ENCODE results near the gene PLEKHO2.
"Not testable (repeated sequence)": the region's sequence is repeated elsewhere in the genome, so short reads cannot be mapped to it uniquely, and the experiment has no call there.

The PLEKHO2 gene, protein sequence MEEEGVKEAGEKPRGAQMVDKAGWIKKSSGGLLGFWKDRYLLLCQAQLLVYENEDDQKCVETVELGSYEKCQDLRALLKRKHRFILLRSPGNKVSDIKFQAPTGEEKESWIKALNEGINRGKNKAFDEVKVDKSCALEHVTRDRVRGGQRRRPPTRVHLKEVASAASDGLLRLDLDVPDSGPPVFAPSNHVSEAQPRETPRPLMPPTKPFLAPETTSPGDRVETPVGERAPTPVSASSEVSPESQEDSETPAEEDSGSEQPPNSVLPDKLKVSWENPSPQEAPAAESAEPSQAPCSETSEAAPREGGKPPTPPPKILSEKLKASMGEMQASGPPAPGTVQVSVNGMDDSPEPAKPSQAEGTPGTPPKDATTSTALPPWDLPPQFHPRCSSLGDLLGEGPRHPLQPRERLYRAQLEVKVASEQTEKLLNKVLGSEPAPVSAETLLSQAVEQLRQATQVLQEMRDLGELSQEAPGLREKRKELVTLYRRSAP

DNA sequence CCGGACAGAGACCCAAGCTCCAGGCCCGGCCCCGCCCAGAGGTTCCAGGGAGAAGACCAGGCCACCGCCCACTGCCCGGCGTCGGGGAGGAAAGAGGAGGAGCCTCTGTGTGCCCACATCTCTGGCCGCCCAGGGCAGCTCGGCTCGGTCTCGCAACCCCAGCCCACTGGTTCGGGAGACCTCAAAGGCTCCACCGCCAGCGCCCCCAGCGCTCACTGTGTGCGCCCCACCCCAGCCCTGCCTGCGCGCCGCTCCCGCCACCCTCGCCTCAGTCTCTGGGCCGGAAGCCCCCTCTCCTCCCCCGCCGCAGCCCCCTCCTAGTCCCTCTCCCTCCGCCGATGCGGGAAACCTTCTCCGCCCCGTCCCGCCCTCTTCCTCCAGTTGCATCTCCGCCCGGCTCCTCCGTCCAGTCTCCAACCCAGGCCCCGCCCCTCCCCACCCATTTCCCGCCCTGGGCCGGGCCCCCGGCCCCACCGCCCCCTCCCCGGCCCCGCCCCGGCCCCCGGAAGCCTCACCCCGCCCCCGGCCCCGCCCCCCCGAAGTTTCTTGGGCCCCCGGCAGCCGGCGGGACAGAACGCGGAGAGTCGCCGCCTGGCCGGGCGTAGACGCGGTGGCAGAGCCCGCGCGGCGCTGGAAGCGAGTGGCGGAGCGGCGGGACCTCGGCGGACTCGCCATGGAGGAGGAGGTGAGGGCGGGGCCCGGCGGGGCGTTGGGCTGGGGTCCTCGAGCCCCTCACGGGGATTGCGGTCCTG is at the start of gene PLEKHO2:
PLEKHO2 (plus strand) TSS at position 572 of the 752 bp plus-strand sequence; CDS start at position 674, 102 bp downstream.
- peak; percentile 98 for DNase-seq

DNA sequence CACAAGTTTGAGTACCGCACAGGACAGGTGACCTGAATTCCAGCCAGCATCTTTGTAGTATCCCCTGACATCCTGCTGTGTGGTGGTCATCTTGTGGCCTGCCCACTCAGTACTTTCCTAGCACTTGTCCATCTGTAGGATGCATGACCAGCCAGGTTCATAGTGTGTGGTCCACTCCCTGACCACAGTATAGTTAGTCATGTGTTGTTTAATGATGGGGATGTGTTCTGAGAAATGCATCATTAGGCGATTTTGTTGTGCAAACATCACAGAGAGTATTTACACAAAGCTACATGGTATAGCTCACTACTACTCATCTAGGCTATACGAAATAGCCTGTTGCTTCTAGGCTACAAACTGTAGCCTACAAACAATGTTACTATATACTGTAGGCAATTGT is 49.4 kb upstream of the PLEKHO2 start:
- DNase-seq: no peak

DNA sequence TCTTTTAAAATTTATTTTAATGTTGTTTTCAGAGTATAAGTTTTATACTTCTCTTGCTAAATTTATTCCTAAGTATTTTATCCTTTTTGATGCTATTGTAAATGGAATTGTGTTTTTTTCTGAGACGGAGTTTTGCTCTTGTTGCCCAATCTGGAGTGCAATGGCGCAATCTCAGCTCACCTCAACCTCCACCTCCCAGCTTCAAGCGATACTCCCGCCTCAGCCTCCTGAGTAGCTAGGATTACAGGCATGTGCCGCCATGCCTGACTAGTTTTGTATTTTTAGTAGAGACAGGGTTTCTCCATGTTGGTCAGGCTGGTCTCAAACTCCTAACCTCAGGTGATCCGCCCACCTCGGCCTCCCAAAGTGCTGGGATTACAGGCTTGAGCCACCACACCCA is 46.4 kb upstream of the PLEKHO2 start:
- not testable (repeated sequence) for DNase-seq

DNA sequence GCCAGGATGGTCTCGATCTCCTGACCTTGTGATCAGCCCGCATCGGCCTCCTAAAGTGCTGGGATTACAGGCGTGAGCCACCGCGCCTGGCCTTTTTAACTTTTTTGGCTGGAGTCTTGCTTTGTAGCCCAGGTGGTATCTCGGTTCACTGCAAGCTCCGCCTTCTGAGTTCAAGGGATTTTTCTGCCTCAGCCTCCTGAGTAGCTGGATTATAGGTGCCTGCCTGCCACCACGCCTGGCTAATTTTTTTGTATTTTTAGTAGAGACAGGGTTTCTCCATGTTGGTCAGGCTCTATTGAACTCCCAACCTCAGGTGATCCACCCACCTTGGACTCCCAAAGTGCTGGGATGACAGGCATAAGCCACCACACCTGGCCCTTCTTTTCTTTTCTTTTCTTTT is 45.8 kb upstream of the PLEKHO2 start:
- not testable (repeated sequence) for DNase-seq

DNA sequence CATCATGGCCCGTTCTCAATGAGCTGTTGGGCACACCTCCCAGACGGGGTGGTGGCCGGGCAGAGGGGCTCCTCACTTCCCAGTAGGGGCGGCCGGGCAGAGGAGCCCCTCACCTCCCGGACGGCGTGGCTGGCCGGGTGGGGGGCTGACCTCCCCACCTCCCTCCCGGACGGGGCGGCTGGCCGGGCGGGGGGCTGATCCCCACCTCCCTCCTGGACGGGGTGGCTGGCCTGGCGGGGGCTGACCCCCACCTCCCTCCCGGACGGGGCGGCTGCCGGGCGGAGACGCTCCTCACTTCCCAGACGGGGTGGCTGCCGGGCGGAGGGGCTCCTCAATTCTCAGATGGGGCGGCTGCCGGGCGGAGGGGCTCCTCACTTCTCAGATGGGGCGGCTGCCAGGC is 42.8 kb upstream of the PLEKHO2 start:
- not testable (repeated sequence) for DNase-seq

DNA sequence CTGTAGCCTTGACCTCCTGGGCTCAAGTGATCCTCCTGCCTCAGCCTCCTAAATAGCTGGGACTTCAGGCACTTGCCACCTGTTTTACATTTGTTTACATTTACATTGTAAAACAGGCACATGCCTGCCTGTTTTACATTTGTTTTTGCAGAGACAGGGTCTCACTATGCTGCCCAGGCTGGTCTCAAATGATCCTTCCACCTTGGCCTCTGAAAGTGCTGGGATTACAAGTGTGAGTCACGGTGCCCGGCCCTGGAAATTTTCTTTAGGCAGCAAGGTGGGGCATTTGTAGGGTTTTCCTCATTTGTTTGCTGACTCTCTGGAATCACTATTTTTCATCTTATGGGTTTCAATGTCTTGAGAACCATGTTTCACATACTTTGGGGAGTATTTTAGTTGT is 41.2 kb upstream of the PLEKHO2 start:
- DNase-seq: no peak

DNA sequence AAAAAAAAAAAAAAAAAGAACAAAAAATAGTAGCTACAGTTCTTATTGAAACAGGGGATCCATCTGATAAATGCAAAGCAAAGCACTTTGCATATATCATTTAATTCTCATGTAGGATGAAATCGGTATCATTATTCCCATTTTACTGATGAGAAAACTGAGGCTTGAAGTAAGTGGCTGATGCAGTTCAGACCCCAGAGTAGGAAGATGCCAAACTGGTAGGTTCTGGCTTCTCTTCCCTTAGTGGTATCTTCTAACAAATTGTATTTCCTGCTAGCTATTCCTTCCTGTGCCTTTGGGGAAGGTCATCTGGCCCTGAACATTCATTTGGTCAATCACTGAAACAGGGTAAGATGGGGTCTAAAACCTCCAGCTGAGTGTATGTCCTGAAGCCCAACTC is 38.2 kb upstream of the PLEKHO2 start:
- no peak for DNase-seq

DNA sequence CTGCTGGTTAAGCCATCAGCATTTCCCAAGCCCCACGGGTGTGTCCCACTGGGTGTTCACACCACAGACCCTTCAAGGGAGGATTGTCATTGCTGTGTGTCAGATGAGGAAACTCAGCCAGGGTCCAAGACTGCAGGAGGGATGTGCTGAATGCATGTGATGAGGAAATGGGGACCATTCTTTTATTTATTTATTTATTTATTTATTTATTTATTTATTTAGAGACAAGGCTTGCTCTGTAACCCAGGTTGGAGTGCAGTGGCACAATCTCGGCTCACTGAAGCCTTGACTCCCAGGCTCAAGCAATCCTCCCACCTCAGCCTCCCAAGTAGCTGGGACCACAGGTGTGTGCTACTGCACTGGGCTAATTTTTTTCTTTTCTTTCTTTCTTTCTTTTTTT is 37.1 kb upstream of the PLEKHO2 start:
- DNase-seq: no peak

DNA sequence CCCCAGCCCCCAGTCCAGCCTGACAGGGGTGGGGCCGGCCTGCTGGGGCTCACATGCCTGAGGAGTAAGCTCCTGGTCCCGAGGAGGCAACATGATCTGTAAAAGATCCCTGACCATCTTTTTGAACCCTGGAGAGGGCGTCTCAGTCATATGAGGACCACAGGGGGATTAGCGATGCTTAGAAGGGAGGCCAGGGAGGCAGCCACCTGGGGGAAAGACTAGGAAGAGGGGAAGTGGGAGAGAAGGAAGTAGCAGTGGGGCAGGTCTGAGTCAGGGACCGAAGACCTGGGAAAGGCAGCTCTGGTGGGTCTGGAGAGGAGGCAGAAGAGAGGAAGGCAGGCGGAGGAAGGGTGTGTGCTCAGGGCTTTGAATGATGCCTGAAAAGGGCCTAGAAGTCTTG is 35.2 kb upstream of the PLEKHO2 start:
- DNase-seq: no peak

DNA sequence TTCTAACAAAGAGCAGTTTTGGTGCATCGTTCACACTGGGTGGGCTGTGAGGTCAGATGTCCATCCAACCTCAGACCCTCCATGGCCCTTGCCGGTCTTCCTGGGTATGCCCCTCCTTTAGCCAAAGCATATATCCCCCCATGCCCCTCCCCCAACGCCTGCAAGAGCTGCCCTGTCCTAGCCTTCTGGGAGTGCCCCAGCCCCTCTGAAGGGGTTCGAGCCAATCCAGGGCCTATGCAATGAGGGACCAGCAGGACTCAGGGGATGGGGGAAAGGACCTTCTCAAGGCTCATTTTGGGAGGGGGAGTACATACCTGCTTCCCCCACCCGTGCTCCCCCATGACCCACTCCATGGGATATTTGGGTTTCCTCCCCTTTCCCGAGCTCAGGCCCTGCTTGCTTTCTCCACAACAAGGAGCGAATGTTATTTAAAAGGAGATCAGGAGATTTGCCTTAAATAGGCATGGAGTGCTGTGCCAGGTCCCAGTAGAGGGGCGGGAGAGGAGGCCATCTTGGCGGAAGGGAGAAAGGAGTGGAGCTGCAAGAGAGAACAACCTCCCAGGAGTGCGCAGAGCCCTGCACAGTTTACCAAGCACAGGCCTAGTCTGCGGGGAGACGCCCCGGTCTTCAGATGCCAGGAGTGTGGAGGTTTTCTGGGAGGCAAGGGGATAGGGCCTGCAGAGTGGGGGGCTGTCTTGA is 34.5 kb upstream of the PLEKHO2 start:
- no peak for DNase-seq

DNA sequence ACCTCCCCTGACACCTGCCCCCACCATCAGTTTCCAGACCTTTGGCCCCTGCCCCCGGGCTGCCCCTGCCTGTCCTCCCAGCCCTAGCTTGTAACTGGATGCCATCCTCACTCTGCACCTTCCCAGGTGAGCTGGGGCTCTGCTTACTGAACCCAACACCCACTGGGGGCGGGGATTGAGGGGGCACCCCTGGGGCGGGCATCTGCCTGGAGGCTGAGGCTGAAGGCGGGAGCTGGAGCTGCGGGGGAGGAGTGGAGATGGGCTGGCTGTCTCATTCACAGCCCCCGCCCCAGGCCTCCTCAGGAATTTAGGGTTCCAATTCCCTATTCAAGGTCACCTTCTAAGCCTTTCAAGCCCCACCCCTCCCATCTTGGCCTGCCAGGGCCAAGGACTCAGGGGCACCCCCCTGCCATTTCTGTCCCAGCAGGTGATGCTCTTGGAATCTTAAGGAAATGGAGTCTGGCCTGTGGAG is 33.9 kb upstream of the PLEKHO2 start:
- DNase-seq: no peak

DNA sequence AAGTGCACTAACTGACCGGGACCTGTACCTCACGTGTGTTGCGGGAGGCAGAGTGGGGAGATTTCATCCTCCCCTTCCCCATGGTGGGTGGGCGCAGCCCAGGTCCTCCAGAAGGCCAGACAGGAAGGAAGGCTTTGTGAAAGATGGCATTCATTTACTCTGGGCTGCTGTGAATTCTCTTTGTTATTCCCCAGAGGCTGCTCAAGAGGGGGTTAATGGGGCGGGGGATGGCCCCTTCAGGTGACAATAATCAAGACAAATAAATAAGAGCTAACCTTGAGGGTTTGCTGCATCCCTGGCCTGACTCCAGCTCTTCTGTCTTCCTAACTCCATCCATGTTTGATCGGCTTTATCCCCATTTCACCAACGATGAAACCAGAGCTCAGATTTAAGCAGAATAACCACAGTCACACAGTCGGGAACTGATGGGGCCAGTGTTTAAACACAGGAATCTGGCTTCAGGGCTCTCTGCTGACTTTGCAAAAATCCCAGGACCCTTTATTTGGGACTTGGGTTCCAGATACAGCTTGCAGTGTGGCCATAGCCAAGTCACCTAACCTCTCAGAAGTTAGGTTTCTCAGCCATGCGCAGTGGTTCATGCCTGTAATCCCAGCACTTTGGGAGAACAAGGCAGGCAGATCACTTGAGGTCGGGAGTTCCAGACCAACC is 32.8 kb upstream of the PLEKHO2 start:
- DNase-seq: no peak

DNA sequence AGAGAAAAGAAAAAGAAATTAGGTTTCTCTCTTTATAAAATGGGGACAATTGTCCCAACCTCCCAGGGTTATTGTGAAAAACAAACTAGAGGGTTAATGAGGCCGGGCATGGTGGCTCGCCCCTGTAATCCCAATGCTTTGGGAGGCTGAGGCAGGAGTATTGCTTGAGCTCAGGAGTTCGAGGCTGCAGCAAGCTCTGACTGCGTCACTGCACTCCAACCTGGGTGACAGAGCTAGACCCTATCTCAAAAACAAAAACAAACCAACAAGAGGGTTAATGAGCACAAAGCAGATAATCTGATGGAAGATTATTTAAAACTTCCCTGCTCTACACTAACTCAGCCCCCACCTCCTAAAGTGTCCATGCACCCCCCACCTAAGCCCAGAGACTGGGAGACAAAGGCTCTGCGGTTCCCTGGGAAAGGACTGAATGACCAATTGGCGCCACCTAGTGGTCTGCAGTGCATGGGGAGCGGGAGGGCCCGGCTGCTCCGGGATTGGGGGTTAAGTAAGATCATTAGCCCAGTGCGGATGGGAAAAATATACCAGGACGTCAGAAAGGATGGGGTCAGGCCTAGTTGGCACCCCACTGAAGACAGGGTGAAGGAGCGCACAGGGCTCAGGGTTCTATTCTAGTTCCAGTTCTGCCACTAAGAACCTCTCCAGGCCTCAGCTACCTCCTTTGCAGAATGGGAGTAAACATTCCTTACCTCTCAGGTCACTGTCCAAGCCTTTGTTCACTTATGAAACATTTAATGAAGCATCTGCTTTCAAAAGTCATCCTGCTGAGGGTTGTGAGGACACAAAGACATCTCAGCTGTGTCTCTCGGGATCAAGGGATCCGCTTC is 31.8 kb upstream of the PLEKHO2 start:
- peak; percentile 95 for DNase-seq

DNA sequence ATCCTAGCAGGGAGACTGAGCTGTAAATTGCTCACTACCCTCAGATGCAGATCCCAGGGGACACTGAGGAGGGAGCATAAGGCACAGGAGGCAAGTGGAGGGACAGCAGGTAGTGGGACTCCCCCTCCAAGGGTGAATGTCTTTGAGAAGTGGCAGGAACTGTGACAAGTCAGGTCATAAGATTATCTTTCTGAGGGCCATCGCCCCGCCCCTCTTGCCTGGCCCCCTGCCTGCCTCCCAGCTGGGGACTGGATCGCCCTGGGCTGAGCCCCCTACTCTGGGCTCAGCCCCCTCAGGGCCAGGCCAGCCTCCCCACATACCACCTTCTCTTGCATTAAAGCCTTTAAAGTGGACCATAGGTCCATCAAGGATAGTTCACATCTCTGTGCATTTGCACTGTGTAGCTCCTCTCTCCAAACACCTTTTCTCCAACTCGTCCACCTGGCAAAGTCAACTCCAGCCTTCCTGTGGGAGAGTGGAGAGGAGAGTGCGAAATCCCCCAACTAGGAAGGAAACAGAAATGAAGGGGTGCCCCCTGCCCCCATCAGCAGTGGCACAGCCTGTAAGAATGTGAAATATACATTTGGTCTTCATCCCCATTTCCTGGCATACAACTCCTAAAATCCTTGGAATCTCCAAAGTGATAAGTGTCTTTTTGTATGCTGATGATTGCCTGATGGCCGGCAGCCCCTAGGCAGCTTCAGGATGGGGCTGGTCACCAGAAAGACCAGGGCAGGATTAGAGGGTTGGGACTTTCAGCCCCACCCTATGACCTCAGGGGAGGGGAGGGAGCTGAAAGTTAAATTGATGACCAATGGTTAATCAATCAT is 31.0 kb upstream of the PLEKHO2 start:
- peak; percentile 66 for DNase-seq

DNA sequence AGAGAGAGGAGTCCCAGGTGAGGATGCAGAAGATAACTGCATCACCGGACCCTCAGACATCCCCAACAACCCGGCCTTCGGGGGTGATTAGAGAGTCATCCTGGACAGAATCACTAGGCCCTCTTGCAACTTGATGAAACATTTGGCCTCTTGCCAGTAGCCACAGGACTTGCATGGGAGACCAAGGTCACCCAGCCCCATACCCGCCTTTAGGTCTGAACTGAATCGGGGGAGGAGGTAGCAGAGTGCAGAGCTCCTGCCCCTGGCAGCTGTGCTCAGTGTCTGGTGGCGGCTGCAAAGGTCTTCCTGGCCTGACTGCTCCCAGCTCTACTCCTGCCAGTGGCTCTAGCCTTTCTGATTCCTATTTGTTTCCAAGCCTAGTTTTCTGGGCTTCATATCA is 28.6 kb upstream of the PLEKHO2 start:
- no peak for DNase-seq

DNA sequence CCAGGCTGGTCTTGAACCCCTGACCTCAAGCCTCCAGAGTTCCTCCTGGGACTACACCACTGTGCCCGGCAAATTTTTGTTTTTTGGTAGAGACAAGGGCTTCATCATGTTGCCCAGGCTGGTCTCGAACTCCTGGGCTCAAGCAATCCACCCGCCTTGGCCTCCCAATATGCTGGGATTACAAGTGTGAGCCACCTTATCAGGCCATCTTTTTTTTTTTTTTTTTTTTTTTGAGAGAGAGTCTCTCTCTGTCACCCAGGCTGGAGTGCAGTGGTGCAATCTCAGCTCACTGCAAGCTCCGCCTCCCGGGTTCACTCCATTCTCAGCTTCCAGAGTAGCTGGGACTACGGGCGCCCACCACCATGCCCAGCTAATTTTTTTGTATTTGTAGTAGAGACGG is 27.4 kb upstream of the PLEKHO2 start:
- DNase-seq: not testable (repeated sequence)

DNA sequence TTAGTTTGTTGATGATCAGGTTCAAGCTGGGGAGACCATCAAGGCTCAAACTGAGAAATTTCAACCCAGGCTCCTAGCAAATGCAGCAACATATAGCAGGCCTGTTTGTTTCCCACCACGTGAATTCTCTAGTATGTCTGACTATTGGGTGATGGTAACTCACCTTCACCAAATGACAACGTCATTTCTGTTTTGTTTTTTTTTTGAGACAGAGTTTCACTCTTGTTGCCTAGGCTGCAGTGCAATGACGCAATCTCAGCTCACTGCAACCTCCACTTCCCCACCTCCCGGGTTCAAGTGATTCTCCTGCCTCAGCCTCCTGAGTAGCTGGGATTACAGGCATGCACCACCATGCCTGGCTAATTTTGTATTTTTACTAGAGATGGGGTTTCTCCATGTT is 26.8 kb upstream of the PLEKHO2 start:
- DNase-seq: not testable (repeated sequence)

DNA sequence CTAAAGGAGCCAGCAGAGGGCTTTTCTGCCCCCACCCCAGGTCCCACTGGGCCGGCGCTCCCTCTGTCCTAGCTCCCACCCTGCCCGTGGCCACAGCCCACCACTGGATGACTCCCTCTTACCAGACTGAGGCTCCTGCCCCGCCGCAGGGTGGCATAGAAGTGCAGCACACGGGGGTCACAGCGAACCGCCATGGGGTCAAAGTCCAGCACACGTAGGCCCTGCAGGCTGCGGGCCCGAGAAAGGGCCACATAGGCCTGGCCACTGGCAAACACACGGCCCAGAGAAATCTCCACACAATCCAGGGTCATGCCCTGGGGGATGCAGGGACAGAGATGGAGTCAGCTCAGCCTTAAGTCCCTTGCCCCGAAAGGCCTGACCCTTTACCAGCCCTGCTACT is 25.3 kb upstream of the PLEKHO2 start:
- DNase-seq: no peak

DNA sequence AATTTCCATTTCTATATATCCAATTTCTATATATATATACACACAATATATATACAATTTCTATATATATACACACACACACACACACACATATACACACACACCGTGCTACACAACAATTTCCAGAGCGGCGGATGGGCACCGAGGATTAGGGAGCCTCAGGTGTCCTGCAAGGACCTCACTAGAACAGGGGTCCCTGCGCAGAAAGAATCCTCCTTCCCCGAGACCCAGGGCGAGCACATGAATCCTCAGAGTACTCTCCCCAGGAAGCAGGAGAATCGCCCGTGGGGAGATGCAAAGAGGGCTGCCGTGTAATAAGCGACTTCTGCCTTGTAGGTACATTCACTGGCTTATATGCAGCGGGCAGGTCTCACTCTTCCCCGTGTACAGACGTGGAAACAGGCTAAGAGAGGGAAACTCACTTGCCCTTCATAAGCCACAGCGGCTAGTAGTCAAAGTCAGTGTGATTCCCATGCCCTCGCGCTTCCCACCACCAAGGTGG is 16.7 kb upstream of the PLEKHO2 start:
- no peak for DNase-seq
